ENCODE results near the gene SYNGR3. TPM values are rescaled to one million over a fixed set of nuclear protein-coding genes. Genes with fewer than 3 reads are reported as not detected.

Gene SYNGR3
- total and polyA plus RNA-seq, 2 of the 13 experiments (the other 11 are each of a cell fraction or from before 2014, with no cell fraction given), result 0.97 to 5.7 TPM

- no peak; the same call in 1 of the 2 replicates for TF ChIP-seq GMEB1 (CRISPR knock-in tag; IDR thresholded peaks at IDR 0.05; ENCODE audit: borderline replicate concordance)
- TF ChIP-seq, protein P1, sequence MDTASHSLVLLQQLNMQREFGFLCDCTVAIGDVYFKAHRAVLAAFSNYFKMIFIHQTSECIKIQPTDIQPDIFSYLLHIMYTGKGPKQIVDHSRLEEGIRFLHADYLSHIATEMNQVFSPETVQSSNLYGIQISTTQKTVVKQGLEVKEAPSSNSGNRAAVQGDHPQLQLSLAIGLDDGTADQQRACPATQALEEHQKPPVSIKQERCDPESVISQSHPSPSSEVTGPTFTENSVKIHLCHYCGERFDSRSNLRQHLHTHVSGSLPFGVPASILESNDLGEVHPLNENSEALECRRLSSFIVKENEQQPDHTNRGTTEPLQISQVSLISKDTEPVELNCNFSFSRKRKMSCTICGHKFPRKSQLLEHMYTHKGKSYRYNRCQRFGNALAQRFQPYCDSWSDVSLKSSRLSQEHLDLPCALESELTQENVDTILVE (CRISPR knock-in tag; IDR thresholded peaks at IDR 0.05), result peak; percentile 87
- peak; percentile 66; the same call in 1 of the 2 replicates for TF ChIP-seq KDM1A (CRISPR knock-in tag; IDR thresholded peaks at IDR 0.05)
- TF ChIP-seq NFATC3 (CRISPR knock-in tag; IDR thresholded peaks at IDR 0.05), result peak; percentile 20; the same call in 1 of the 2 replicates
- no peak for TF ChIP-seq ZNF34 (CRISPR knock-in tag; IDR thresholded peaks at IDR 0.05; ENCODE audit: borderline replicate concordance)
- peak; percentile 89 for TF ChIP-seq BCL6 (CRISPR knock-in tag; IDR thresholded peaks at IDR 0.05)
- TF ChIP-seq ZNF367 (CRISPR knock-in tag; IDR thresholded peaks at IDR 0.05; ENCODE audit: borderline replicate concordance), result 0 out of 2 replicates have a peak, but pooled peaks have one; percentile 38
- TF ChIP-seq ELF3 (CRISPR knock-in tag; IDR thresholded peaks at IDR 0.05), result 0 out of 2 replicates have a peak, but pooled peaks have one; percentile 52
- TF ChIP-seq, protein P2, sequence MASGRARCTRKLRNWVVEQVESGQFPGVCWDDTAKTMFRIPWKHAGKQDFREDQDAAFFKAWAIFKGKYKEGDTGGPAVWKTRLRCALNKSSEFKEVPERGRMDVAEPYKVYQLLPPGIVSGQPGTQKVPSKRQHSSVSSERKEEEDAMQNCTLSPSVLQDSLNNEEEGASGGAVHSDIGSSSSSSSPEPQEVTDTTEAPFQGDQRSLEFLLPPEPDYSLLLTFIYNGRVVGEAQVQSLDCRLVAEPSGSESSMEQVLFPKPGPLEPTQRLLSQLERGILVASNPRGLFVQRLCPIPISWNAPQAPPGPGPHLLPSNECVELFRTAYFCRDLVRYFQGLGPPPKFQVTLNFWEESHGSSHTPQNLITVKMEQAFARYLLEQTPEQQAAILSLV (CRISPR knock-in tag; IDR thresholded peaks at IDR 0.05; ENCODE audit: borderline replicate concordance), result peak; percentile 59; the same call in 1 of the 2 replicates
- TF ChIP-seq RFXAP (CRISPR knock-in tag; IDR thresholded peaks at IDR 0.05; ENCODE audit: borderline replicate concordance), result peak; percentile 77; the same call in 1 of the 2 replicates
- no peak for TF ChIP-seq JUND (CRISPR knock-in tag; IDR thresholded peaks at IDR 0.05)
- no peak for TF ChIP-seq ZNF512B (CRISPR knock-in tag; IDR thresholded peaks at IDR 0.05; ENCODE audit: borderline replicate concordance)
- peak; percentile 99 for TF ChIP-seq HIC2 (CRISPR knock-in tag; IDR thresholded peaks at IDR 0.05; ENCODE audit: low read depth)
- TF ChIP-seq ZNF713 (CRISPR knock-in tag; IDR thresholded peaks at IDR 0.05), result 0 out of 2 replicates have a peak, but pooled peaks have one; percentile 27
- TF ChIP-seq ZNF530 (CRISPR knock-in tag; IDR thresholded peaks at IDR 0.05; ENCODE audit: low read depth), result 0 out of 2 replicates have a peak, but pooled peaks have one; percentile 36
- TF ChIP-seq ZBTB42 (CRISPR knock-in tag; IDR thresholded peaks at IDR 0.05), result 0 out of 2 replicates have a peak, but pooled peaks have one; percentile 58
- TF ChIP-seq KLF12 (CRISPR knock-in tag; IDR thresholded peaks at IDR 0.05; ENCODE audit: borderline replicate concordance), result peak; percentile 79; the same call in 1 of the 2 replicates
- no peak for TF ChIP-seq SP2 (CRISPR knock-in tag; IDR thresholded peaks at IDR 0.05)
- TF ChIP-seq ZNF335 (CRISPR knock-in tag; IDR thresholded peaks at IDR 0.05), result peak; percentile 55; the same call in 1 of the 2 replicates
- TF ChIP-seq FLYWCH1 (CRISPR knock-in tag; IDR thresholded peaks at IDR 0.05), result 0 out of 2 replicates have a peak, but pooled peaks have one; percentile 66
Measured at GRCh38 chr16:2035431-2036199, 45.8 kb downstream of the SYNGR3 start (continued).

Measured in HepG2 (cell line).